Measurements from ENCODE around the gene ACO1.

- TF ChIP-seq CTCF (IDR thresholded peaks at IDR 0.05; ENCODE audit: low read length): no peak
- TF ChIP-seq EZH2 (IDR thresholded peaks at IDR 0.05; ENCODE audit: borderline replicate concordance, low read length): no peak
These were observed 98.9 kb downstream of the ACO1 start for GRCh38 chr9:32483343-32483742.

Data from OCI-LY1 (cell line).